GM19099 (cell line): Measurements from ENCODE around the gene OXTR.

Experiments used
- POLR2A ChIP-seq: IDR thresholded peaks from 3 replicates; pipeline ENCODE4 v1.6.1; 2011; ENCODE audit warnings: low read depth; ENCODE audit not compliant: insufficient read length; ENCODE audit errors: extremely low read depth

The OXTR gene

GRCh38 chr3:8775181-8775580 lies 5.8 kb upstream of the OXTR start:
- no peak for TF ChIP-seq POLR2A

DNA sequence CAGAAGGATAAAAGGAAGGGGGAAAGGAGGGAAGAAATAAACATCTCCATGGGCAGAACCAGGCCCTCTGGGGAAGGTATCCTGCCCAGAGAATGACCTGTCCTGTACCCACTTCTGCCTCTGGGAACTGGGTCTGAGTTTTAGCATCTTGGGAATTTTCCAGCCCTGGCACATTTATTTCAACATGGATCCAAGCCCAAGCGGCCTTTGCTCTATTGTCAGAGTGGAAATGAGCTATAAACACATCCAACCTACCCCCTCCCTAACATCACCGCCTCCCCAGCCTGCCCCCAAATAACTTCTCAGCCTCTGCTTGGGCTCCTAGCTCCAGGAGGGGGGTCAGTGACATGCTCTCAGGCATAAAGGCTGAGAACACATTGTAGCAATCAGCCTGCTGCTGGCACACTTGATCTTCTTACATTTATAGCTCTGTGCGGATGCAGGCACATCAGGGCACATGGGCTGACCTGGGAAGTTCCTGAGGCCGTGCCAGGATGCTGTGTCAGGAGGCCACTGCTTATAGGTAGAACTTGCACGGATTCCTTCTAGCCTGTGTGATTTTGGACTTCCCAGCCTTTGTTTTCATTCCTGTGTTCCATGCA lies 4.6 kb upstream of the OXTR start:
- no peak for TF ChIP-seq POLR2A

- peak; percentile 35 for TF ChIP-seq POLR2A
Measured at GRCh38 chr3:8768364-8769087, 887 bp downstream of the OXTR start.

GRCh38 chr3:8767667-8768363 lies 1.6 kb downstream of the OXTR start:
- peak; percentile 46 for TF ChIP-seq POLR2A

- no peak for TF ChIP-seq POLR2A
Measured at GRCh38 chr3:8767256-8767666, 2.2 kb downstream of the OXTR start.

- TF ChIP-seq POLR2A = no peak
Measured at GRCh38 chr3:8766148-8766547, 3.3 kb downstream of the OXTR start.

- no peak for TF ChIP-seq POLR2A
Measured at GRCh38 chr3:8765528-8765927, 3.9 kb downstream of the OXTR start.

- no peak for TF ChIP-seq POLR2A
Measured at GRCh38 chr3:8764528-8764927, 4.9 kb downstream of the OXTR start.

DNA sequence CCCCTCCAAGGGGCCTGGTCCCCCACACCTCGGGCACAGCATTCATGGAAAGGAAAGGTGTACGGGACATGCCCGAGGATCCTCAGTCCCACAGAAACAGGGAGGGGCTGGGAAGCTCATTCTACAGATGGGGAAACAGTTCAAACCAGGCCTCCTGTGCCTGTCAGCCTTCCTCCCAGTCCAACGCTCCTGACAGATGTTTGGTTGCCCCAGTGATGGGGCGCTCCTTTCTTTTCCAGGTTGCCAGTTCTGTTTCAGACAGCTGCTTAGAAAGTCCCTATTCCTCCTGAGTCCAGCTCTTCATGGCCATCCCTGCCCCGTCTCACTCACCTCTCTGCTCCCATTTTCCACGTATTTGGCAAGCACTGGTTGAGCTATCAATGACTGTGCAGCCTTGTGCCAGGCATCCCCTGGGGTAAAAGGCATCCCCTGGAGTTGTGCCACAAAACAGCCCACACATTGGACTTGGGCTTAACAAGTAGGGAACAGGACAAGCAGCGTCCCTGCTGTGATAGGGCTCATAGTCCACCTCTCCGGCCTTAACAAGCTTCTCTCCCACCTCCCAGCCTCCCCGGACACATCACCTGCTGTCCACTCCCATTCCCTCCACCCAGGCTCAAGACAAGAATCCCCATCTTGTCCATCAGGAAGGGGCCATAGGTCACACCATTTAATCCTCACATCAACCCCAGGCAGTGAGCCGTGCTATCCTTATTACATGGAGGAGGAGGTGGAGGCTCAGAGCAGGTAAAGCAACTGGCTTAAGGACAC lies 6.6 kb downstream of the OXTR start:
- TF ChIP-seq POLR2A = no peak

GRCh38 chr3:8761866-8762265 lies 7.5 kb downstream of the OXTR start:
- no peak for TF ChIP-seq POLR2A

GRCh38 chr3:8760506-8760905 lies 8.9 kb downstream of the OXTR start:
- TF ChIP-seq POLR2A = no peak

DNA sequence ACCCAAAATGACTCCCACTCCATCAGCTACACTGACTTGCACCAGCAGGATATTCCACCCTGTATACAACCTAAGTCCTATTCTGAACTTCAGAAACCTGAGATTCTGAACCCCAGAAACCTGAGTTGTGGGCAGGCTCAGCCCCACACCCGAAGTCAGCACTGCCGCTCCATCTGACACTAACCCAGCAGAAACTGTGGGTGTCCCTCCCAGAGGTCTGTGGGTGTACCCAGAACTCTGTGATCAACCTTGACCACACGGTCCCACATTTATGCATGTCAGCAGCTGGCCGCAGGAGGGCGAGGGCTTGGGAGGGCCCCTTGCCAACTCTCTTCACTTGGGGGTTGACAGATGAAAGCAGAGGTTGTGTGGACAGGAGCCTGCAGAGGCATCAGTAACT lies 9.3 kb downstream of the OXTR start:
- no peak for TF ChIP-seq POLR2A

DNA sequence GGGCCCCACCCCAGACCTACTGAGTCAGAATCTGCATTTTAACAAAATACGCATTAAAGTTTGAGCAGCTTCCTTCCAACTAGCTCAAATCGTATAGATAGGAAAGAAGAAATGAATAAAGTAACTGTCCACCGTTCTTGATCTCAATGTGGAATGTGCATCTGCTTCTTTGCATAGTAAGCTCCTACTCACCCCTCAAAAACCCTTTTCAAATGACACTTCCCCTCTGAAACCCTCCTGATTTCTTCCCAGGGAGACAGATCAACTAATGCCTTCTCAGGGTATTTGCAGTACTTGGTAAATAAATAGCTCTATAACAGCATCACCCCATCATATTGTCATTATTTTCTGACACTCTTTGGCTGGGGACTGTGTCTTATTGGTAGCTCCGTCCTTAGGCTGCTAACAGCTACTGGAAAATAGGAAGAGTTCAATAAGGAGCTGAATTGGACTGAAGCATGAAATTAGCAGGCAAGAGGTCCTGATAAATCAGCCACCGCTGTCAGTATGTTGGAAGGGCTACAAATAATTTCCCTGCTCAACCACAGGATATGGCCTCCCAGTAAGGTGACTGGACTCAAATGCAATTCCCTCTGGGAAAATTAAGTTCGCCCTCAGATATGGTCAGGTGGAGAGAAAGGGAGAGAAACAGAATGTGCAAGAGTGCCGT lies 10.2 kb downstream of the OXTR start:
- TF ChIP-seq POLR2A = no peak

DNA sequence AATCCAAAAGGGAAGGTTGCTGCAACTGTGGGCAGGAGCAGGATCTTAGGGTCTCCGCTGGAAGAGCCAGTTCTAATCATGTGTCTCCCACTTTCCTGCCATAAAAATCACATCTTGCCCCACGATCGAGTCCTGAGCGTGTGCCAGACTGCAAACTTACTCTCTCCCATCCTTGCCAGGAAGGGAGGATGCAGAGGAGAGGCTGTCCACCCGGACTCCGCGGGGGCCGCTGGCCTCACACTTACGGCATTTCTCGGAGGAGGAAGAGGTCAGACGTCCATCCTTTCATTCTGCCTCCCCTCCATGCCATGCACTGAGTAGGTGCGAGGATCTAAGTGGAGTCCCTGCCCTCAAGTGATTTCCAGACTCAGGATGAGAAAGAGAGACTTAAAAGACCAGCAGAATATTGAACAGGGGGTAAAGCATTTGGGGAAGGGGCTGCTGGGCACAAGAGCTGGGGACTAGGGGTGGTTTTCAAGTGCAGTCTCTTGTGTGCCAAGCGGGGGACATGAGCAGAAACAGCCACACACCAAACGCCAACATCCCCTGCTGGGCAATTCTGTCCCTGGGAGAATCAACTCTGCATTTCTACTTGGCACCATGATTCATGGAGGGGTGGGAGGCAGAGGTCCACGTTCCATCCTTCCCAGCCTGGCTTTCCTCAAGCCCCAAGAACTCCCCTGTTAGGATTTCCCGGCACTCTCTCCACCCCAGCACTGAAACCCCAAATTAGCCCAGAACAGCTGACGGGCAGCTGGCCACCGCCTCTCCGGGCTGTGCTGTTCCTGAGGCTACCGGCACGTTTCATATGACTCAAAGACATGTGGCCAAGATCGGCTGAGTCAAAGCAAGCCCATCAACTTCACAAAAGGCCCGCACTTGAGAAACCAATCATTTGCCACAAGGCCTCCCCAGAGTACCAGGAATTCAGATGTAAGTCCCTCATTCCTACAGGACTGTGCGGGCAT lies 11.6 kb downstream of the OXTR start:
- no peak for TF ChIP-seq POLR2A
